SHP77 (cell line): ENCODE data around the gene RBM23.
"Not testable (repeated sequence)": the region's sequence is repeated elsewhere in the genome, so short reads cannot be mapped to it uniquely, and the experiment has no call there.

ENCODE experiments used
- DNase-seq, 2 experiments: peaks; one replicate each; lab custom pipeline; 2025; lab: John Stamatoyannopoulos, UW

The RBM23 gene

DNA sequence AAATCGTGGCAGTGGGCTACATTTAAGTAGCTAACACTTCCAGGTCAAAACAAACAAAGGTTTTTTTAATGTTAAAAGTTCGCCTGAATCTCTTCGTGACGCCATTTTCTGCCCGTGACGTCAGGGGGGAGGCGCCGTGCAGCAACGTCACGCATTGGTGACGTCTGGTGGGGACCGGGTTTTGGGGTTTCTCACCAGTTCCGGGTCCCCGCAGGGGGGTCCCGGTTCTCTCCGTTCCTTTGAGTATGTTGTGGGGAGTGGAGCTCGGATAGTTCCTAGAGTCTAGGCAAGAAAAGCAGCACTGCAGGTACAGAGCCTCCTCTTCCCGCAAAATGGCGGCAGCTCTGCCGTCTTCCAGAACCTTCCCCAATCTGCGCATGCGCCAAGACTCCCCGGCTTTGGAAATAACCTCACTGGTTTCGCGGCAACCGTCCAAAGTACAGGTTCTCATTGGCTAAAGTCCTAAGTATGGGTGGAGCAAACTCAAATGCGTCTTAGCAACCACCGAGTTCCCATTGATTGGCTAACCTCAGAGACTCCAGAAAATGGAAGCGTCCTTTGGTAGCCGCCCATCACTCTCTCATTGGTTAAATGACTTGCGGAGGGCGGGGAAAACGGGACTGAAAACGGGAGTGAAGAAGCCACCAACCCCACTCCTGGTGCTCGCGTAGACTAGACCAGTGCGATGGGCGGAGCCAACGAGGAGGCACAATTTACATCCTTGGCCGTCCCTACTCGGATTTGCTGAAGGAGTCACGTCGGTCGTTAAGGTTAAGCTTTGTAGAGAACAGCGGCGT lies at the start of gene RBM23:
RBM23 (minus strand) TSS at position 346 of the 797 bp plus-strand sequence.
- DNase-seq = peak; percentile 100

DNA sequence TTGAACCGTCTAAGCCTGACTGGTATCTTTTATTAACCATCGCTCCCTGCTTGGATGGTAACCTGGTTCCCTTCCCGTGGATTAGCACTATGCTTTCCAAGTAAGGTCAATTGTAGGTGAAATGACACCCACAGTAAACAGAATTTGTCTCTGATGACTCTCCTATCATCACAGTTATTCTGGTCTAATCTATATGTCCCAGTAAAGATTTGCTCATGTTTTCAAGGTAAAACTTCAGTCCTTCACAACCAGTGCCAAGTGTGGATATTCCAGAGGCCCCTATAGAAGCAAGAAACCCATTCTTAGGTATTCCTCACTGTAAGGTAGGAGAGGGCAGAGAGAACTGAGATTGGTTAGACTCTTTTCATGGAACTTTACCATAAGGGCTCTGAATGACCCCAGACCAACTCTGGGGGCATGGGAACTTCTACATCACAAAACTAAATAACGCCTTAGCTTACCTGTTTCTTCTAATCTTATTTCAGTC lies 47.9 kb upstream of the RBM23 start:
- no peak for DNase-seq

DNA sequence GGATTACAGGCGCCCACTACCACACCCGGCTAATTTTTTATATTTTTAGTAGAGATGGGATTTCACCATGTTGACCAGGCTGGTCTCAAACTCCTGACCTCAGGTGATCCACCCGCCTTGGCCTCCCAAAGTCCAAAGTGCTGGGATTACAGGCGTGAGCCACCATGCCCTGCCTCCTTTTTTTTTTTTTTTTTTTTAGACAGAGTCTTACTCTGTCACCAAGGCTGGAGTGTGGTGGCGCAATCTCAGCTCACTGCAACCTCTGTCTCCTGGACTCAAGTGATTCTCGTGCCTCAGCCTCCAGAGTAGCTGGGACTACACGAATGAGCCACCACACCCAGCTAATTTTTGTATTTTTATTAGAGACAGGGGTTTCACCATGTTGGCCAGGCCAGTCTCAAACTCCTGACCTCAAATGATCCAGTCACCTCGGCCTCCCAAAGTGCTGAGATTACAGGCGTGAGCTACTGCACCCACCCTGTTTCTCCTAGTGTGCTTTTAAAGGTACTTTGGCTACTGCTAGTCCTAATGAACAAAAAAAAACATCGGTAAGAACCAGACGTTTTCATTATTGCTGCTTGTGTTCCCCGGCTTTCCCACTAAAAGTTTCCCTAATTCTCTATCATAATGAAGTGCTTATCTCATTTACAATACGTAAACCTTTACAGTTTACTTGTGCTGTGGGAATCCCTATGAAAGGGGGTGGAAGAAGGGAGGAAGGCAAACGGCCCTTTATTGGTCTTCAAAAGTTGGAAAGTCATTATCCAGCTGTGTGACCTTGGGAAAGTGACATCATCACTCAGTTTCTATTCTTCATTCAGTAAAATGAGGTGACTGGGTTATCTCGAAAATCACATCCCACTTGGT lies 47.2 kb upstream of the RBM23 start:
- DNase-seq = not testable (repeated sequence)

- DNase-seq = no peak
These were observed 43.2 kb upstream of the RBM23 start for GRCh38 chr14:22962061-22962676.

GRCh38 chr14:22955702-22956569 lies 37.0 kb upstream of the RBM23 start:
- no peak for DNase-seq

- DNase-seq = no peak
These were observed 33.5 kb upstream of the RBM23 start for GRCh38 chr14:22952418-22952817.

DNA sequence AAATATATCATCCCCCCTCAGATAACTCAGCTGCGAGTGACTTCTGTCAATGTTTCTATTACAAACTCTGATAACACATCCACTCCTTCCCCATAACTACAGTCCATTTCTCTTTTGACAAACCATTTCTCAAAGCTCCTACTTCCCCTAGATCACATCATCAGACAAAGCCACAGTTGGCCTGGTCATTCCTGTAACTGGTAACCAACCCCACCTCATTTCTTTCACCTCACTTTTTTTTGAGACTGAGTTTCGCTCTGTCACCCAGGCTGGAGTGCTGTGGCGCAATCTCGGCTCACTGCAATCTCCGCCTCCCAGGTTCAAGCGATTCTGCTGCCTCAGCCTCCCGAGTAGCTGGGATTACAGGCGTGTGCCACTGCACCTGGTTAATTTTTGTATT lies 32.8 kb upstream of the RBM23 start:
- not testable (repeated sequence) for DNase-seq

- DNase-seq = no peak
These were observed 26.7 kb upstream of the RBM23 start for GRCh38 chr14:22945642-22946041.

DNA sequence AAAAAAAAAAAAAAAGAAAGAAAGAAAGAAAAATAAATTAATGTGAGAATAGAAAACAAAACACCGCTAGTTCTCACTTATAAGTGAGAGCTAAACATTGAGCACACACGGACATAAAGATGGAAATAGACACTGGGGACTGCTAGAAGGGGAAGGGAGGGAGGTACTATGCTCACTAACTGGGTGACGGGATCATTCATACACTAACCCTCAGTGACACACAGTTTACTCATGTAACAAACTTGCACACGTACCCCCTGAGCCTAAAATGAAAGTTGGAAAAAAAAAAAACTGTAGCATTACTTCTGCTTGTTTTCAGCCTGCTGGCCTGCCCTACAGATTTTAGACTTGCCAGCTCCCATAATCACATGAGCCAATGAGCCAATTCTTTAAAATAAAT lies 20.7 kb upstream of the RBM23 start:
- no peak for DNase-seq

- DNase-seq = no peak
These were observed 16.2 kb upstream of the RBM23 start for GRCh38 chr14:22935156-22935555.

- DNase-seq = no peak
These were observed 13.2 kb upstream of the RBM23 start for GRCh38 chr14:22932146-22932545.

DNA sequence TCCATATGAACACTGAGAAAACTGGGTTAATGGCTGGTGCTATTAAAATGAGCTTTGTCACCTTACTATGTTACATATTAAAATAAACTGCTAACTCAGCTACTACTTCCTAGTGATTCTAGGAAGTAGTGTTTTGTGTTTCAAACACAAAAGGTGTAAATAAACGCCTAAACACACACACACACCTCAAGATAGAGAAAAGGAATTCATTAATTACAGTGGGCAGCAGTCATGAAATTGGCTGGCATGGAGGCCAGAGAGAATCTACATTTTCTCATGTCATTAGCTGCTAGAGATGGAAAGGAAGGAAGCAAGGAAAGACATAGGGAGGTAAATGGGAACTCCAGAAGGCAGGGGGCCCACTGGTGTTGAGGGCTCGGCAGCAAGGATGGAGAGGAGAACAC lies 11.0 kb upstream of the RBM23 start:
- DNase-seq = peak in 1 of 2 experiments; percentile 72

- DNase-seq = peak; percentile 100
These were observed 10.4 kb upstream of the RBM23 start, which contains the start of gene PRMT5 for GRCh38 chr14:22929104-22929960. PRMT5 (minus strand) TSS chr14:22929376; CDS start chr14:22929361, 15 bp downstream.

DNA sequence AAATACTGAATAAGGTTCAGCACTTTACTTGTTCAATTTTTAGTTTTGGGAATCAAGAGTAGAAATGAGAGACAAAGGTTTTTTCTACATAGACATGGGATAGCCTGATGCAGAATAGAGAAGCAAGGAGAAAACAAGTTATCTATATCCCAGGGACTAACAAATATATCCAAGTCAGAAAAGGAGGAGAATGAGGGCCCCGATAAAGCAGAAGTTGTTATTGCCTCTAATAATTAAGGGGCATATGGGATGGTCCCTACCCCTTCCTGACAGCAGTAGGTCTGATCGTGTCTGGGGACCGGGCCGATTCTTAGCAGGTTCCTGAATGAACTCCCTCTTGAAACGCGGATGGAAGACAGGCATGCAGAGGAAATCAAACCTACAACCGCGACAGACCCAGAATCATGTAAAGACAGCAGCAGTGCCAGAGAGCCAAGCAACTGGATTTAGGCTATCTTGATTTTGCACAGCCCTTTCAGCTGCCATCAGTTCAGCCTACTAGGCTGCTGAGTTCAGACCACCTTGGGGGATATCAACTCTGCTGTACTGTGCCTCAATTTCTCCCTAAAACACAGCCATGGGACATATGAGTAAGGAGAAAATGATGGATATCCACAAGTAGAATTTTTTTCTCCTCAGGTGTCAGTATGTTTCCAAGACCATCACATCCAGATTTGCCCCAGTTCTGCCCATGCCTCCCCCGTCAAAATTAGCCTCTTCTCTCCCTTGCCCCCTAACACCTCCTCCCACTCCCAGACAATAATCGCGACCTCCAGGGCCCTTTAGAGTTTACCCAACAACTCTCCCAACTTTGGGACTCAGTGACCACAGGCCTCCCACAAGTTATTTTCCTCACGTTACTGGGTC lies 9.5 kb upstream of the RBM23 start:
- DNase-seq = no peak

DNA sequence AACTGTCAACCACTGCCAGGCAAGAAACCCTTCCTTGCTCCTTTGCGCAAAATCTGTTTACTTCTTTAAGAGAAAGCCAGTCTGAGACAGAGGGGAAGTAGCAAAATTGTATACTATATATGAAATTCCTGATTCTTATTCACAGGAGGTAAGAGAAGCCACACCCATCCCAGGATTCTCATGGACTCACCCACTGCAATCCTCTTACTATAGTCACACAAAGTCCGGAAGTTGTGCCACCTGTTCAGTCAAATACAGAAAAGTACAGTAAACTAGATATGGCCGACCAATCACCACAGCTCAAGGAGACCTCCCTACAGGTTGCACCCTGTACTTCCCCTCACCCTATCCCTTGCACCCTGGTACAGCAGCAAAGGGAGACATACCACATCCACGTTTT lies 7.4 kb upstream of the RBM23 start:
- DNase-seq = no peak

DNA sequence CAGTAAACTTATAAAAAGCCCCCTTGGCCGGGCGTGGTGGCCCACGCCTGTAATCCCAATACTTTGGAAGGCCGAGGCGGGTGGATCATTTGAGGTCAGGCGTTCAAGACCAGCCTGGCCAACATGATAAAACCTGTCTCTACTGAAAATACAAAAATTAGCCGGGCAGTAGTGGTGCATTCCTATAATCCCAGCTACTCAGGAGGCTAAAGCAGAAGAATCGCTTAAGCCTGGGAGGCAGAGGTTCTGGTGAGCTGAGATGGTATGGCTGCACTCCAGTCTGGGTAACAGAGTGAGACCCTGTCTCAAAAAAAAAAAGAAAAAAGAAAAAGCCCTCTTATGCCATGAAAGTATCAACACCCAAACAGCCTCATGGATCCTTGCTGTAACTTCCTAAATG lies 6.6 kb upstream of the RBM23 start:
- DNase-seq = no peak

DNA sequence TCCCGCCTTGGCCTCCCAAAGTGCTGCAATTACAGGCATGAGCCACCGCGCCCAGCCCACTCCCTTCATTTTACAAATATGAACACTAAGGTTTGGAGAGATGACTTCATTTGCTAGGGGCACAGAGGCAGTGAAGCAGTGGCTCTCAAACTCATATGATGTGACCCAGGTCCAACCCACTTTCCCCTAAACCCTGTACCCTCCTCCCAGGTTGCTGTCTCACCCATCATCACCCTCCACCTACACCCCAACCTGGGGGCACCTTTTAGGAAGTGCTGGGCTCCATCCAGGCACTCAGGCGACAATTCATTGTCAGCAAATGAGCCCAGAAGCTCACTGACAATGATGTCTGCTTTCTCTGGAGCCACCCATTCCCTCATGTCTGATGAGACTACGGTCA lies 4.8 kb upstream of the RBM23 start:
- no peak for DNase-seq

- DNase-seq = no peak
These were observed 3.3 kb upstream of the RBM23 start for GRCh38 chr14:22922294-22922693.

GRCh38 chr14:22920697-22921096 lies 1.7 kb upstream of the RBM23 start:
- DNase-seq = no peak

- DNase-seq = no peak
These were observed 612 bp upstream of the RBM23 start for GRCh38 chr14:22919601-22919921.
